ENCODE results near the gene PRORP. TPM values are rescaled to one million over a fixed set of nuclear protein-coding genes. Genes with fewer than 3 reads are reported as not detected.

PRORP gene
- total and polyA plus RNA-seq, 2 of the 13 experiments (the other 11 are each of a cell fraction or from before 2014, with no cell fraction given): 48.9 to 88.7 TPM

GRCh38 chr14:35167496-35167895 is 45.1 kb downstream of the PRORP start (continued):
- no peak for TF ChIP-seq KIAA2018 (CRISPR knock-in tag; IDR thresholded peaks at IDR 0.05; ENCODE audit: borderline replicate concordance)

Other genes with a start within 250 kb of the PRORP start
- 56.8 and 68.3 TPM in 2 replicates for gene BAZ1A, start 247.2 kb upstream of the PRORP start, total RNA-seq (2016; rRNA removed; fragmentation: Illumina TruSeq; extraction: Trizol)
- gene BAZ1A, start 247.2 kb upstream of the PRORP start, polyA plus RNA-seq (2011; rRNA removed): 19.6 and 20.9 TPM in 2 replicates
- gene SRP54, start 139.6 kb upstream of the PRORP start, total RNA-seq (2016; rRNA removed; fragmentation: Illumina TruSeq; extraction: Trizol): 207 and 297 TPM in 2 replicates
- gene SRP54, start 139.6 kb upstream of the PRORP start, polyA plus RNA-seq (2011; rRNA removed): 36.0 and 42.2 TPM in 2 replicates
- 116 and 119 TPM in 2 replicates for gene FAM177A1, start 76.3 kb upstream of the PRORP start, total RNA-seq (2016; rRNA removed; fragmentation: Illumina TruSeq; extraction: Trizol)
- gene FAM177A1, start 76.3 kb upstream of the PRORP start, polyA plus RNA-seq (2011; rRNA removed): 69.0 and 72.9 TPM in 2 replicates
- gene PPP2R3C, start 562 bp upstream of the PRORP start, total RNA-seq (2016; rRNA removed; fragmentation: Illumina TruSeq; extraction: Trizol): 102 and 140 TPM in 2 replicates
- 49.5 and 63.4 TPM in 2 replicates for gene PPP2R3C, start 562 bp upstream of the PRORP start, polyA plus RNA-seq (2011; rRNA removed)
- gene PSMA6, start 169.8 kb downstream of the PRORP start, total RNA-seq (2016; rRNA removed; fragmentation: Illumina TruSeq; extraction: Trizol): 1,109 and 1,579 TPM in 2 replicates
- 399 and 525 TPM in 2 replicates for gene PSMA6, start 169.8 kb downstream of the PRORP start, polyA plus RNA-seq (2011; rRNA removed)

Measured in HepG2 (cell line).